Measurements from ENCODE around the gene BNIP2.
"Not testable (repeated sequence)": the region's sequence is repeated elsewhere in the genome, so short reads cannot be mapped to it uniquely, and the experiment has no call there.

BNIP2 gene

DNA sequence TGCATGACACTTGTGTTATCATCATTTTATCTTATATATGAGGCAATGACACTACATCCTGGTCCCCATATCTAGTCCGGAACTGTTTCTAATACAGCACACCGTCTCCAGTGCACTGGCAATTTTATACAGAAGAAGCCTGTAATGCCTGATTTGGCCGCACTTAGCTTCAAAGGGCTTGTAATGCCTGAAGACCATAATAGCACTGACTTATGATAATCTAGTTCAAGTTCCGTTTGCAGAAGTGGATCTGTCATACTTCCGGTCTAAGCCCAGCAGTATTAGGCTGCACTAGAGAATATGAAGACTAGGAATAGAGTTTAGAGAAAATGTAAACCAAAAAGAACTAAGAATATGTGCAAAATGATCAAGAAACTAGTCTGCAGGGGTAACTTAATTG is 1.3 kb downstream of the BNIP2 start:
- no peak for DNase-seq

DNA sequence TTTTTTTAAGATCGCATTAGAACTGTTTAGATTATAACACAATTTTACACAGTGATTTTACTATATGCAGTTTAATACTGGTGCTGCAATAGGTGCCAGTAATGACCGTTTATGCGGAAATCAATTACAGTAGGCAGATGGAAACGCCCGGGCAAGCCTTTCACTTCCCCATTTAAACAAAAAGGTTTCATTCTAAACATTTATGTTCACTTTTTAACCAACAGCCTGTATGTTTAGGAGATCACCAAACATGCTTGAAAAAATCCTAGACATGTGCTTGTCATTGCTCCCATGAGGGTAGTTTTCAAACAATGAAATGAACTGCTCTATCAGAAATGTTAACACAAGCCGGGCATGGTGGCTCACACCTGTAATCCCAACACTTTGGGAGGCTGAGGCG is 2.7 kb downstream of the BNIP2 start:
- DNase-seq: no peak

DNA sequence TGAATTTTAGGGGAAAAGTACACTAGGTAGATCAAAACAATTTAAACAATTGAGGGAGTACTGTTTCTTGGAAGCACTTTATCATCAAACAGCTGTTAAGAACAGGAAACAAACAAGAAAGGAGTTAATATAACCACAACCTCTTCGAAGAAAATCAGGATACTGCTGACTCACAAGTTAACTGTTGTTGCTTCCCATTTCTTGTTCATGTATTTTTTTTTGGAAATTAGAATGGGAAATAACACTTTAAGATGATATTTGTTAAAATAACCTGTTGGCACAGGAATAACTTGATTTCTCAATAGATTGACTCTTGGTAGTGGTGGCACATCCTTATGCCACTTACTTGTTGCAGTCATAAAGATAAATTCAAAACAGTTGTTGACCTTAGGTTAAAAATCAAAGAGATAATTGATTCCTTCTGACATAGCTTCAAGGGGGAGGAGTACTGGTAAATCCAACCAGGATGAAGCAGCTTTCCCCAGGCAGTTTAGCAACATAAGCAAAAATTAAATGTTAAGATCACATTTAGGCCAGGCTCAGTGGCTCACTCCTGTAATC is 3.3 kb downstream of the BNIP2 start:
- no peak for DNase-seq

DNA sequence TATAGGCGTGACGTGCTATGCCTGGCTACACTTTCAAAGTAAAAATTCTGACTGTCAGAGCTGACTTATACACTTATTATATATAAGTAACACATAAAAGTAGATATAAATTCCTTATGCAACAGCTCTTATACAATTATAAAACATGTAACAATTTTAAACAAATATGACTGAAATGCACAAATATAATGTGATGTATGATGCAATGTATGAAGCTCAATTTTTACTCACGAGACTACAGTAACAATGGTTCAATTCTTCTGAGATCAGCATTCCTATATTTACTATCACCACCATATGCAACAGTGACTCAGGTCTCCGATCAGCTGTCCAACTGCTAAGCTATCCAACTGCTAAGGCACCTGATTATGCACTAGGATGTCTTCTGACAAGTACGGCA is 8.2 kb downstream of the BNIP2 start:
- DNase-seq: no peak

DNA sequence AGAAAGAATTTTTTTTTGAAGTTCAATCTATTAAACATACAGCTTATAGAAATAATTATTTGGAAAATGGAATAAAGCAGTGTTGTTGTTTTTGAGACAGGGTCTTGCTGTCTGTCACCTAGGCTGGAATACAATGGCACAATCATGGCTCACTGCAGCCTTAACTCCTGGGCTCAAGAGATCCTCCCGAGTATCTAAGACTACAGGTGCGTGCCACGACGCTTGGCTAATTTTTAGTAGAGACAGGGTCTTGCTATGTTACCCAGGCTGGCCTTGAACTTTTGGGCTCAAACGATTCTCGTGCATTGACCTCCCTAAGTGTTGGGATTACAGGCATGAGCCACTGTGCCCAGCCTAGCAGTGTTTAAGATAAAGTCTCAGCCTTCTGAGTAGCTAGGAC is 8.8 kb downstream of the BNIP2 start:
- DNase-seq: no peak

DNA sequence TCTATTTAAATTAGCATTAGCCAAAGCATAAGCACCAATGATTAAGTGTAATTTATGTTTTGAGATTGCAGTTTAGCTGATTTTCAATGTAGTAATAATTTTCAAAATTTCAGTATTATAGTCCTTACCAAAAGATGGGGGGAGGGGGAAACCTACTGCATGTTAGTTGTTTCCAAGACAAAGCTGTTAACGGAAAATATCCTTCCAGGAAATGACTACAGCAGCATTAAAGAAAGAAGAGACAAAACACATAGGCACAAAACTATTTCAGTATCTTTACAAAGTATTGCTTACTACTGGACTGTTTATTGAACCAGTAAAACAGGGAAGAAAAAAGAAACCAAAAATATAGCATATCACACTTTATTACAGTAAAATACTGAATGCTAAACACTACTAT is 10.5 kb downstream of the BNIP2 start:
- no peak for DNase-seq

DNA sequence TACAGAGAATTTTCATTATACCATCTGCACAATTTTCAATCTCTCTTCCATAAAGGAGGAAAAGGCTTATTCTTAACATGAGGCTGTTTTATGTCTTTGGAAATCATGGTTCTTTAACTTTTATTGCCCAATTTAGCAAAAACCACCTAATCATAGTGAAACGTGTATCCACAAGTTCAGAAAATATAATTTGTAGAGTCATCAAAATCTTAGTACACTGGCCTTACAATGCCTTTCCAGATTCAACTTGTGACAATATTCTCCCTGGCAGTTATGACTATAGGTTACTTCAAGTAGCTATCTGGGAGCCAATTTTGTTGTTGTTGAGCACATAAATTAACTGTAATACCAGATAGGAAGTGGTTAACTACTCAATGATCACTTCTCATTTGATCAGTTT is 10.9 kb downstream of the BNIP2 start:
- DNase-seq: no peak

DNA sequence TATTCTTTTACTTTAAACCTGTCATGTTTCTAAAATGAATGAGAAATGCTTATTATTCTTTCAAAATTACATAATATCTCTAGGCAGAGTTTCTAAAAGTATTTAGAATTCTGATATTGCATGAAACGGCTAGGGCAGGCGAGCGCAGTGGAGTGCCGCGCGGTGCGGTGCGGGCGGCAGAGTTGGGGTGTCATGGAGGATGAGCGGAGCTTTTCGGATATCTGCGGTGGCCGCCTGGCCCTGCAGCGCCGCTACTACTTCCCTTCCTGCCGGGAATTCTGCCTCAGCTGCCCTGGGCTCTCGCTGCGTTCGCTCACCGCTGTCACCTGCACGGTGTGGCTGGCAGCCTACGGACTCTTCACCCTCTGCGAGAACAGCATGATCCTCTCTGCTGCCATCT is 12.6 kb downstream of the BNIP2 start:
- DNase-seq: no peak

DNA sequence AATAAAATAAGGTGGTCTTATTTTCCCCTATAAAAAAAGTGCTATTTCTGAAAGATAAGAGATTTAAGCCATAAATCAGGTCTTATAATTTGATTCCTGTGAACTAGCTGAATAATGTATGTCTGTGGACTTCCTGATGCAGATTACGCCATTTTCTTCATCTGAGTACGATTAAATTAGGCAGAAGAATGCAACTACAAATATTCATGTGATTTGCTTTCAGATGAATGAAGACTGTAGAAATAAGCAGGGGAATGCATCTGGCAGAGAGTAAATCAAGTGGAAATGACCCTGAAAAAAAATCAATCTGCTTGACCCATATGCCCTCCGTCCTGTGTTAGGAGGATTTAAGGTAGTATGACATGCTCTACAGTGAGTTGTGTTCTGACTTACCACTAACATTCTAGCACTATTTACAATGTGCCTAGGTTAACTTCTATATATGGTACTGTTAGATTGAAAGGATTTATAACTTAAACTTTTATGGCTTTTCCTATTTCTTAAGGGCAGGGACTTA is 14.7 kb downstream of the BNIP2 start:
- no peak for DNase-seq

DNA sequence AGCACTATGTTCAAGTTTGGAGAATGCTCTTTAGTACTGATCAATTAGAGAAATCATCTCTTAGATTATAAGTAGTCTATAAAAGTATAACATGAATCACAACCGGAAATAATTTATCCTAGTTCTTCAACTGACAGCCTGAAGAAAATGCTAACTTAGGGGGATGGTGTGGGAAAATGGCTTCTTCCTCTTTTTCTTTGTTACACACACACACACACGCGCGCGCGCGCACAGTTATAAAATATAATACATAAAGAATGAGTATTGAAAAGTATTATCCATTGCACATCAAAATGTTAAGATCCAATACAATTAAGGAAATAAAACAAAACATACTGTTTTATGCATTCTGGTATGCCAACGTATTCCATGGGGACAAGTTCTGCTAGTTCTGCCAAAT is 20.6 kb downstream of the BNIP2 start:
- no peak for DNase-seq

DNA sequence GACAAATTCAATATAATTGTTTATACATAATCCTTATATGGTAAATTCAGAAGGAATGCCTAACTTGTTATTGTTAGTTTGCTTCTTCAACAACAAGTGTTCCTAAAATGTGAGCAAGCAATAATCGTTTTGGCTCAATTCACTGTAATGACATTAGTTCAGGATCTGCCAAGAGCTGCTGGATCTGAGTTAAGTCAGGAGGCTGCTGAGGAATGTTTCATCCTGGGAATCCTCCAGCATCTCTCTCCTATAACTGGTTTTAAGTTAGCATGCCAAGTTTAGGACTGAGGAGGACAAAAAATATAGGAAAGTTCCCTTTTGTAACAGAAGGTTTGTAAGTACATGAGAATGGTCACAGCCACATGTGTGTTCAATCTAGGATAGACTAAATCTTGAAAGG is 26.9 kb downstream of the BNIP2 start:
- no peak for DNase-seq

DNA sequence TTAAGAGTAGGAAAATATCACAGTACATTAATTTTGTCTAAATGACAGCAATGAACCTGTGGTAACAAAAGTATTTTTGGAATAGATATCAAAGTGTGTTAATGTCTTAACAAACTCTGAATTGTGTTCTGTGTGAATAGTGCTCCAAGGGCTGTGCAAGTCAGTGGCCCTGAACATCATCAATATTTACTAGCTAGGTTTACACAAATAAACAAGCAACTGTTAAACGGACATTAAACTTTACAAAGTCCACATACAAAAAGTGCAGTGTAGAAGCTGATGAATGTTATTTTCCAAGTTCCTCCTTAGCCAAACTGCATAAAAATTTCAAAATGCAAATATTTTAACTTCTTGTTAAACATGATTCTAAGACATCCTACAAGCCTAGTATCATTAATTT is 29.8 kb downstream of the BNIP2 start:
- no peak for DNase-seq

DNA sequence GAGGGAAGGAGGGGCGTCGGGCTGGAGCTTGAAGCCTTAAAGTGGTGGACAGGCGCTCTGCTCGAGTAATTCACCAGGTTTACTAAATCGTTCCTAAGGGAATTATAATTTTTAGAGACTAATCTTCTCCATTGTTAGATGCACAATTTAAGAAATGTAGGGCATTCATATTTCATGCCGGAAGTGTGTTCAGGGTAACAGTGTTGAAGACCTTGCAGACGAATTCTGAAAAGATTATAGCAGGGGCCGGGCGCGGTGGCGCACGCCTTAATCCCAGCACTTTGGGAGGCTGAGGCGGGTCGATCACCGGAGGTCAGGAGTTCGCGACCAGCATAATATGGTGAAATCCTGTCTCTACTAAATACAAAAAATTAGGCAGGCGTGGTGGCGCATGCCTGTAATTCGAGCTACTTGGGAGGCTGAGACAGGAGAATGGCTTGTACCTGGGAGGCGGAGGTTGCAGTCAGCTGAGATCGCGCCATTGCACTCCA is 31.4 kb downstream of the BNIP2 start:
- no peak for DNase-seq

DNA sequence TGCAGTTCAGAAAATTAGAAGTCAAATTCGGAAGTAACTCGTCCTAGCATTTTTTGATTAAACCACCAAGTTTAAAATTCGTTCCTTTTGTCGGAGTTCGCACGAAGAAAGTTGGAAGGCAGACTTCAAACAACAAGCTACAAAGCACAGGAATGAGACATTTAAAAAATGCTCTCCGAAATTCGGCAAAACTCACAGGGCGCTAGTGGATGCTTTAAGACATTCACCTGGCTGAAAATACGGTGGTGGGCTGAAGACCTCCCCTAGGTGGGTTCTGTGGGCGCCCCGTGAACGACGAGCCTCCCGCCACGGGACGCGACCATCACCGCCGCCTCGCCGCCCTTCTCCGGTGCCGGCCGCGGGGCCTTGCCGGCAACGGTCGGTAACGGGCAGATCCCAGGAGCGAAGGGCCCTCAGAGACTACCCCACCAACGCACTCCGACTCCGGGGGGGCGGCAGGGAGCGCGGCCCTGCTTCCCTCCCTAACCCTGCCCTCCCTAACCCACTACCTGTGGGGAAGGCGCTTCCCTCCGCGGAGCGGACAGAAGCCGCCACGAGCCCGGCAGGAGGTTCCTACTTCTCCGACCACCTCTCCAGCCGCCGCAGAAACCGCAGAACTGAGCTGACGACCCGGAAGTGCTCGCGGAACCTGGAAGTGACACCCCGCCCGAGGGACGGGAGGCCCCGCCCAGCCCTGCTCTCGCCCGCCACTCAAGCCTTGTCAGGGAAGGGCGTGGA is 32.1 kb downstream of the BNIP2 start, which contains the start of gene GTF2A2:
Gene GTF2A2, minus strand, starts transcription at position 619 of the 738 bp plus-strand sequence. CDS start 5,238 bp downstream, outside the sequence.
- DNase-seq: peak; percentile 83

DNA sequence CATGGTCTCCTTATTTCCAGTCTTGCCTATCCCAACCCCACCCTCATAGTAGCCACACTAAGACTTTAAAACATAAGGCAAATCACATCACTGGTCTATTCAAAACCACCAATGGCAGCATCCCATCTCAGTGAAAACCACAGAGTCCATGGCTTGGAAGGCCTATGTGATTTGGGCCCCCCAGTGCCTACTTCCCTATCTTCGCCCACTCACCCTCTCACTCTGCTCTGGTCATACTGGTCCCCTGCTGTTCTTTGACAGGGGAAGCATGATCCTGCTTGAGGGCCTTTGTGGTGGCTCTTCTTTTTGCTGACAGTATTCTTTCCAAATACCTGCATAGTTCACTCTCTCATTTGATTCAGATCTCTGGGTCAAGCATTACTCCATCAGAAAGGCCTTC is 35.1 kb downstream of the BNIP2 start:
- no peak for DNase-seq

DNA sequence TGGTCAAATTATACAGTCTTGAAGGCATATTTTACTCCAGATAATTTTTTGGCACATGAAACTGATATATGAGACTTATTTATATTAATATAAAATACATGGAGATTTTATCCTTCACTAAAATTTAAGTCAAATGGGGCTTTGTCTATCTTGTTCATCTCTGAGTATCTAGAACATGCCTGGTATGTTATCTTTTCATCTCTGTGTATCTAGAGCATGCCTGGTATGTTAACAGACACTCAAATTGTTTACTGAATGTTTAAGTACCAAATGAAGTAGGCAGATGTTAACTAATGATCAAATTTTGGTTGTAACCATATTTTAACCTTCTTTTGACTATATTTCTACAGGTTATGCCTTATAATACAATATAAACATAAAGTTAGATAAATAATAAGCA is 39.5 kb downstream of the BNIP2 start:
- DNase-seq: no peak

DNA sequence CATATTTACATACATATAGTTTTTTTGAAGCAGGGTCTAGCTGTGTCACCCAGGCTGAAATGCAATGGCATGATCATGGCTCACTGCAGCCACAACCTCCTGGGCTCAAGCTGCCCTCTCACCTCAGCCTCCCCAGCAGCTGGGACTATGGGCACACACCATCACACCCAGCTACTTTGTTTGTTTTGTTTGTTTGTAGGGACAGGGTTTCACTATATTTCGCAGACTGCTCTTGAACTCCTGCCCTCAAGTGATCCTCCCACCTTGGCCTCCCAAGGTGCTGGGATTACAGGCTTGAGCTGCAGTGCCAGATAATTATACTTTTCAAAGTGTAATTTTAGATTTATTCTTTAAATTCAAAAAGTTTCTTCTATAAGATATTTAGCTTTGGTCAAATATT is 42.0 kb downstream of the BNIP2 start:
- DNase-seq: no peak

DNA sequence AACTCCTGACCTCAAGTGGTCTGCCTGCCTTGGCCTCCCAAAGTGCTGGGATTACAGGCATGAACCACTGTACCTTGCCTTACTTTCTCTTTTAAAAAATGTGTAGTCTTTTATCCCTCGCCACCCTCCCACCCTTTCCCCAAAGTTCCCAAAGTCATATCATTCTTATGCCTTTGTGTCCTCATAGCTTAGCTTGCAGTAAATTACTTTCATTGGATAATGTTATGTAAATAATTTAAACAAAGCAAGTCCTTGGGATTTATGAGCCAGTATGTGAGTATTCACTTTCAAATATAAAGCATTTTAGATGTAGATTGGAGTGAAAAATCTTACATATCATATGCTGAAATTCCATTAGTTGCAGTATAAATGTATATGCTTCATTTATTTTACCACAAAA is 42.8 kb downstream of the BNIP2 start:
- DNase-seq: no peak

DNA sequence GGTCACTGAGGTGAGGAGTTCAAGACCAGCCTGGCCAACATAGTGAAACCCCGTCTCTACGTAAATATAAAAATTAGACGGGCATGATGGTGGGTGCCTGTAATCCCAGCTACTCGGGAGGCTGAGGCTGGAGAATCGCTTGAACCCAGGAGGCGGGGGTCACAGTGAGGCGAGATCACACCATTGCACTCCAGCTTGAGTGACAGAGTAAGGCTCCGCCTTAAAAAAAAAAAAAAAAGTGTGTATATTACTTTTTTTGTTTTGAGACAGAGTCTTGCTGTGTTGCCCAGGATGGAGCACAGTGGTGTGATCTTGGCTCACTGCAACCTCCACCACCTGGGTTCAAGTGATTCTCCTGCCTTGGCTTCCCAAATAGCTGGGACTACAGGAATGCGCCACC is 43.3 kb downstream of the BNIP2 start:
- DNase-seq: not testable (repeated sequence)

DNA sequence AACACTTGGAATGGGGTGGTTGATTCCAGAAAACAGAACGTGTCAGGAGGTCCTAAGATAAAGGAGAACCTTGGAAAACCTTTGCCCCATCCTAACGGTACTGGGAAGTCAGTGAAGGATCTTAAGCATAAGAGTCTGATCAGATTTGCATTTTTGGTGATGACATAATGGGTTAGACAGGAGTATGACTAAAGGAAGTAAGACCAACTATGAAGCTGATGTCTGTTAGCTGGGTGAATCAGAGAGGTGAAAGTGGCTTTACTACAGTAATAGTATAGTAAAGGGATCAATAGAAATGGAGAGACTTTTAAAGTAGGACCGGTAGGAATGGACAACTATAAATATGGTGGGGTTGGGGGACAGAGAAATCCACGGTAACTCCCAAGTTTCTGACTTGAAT is 44.4 kb downstream of the BNIP2 start:
- no peak for DNase-seq

DNA sequence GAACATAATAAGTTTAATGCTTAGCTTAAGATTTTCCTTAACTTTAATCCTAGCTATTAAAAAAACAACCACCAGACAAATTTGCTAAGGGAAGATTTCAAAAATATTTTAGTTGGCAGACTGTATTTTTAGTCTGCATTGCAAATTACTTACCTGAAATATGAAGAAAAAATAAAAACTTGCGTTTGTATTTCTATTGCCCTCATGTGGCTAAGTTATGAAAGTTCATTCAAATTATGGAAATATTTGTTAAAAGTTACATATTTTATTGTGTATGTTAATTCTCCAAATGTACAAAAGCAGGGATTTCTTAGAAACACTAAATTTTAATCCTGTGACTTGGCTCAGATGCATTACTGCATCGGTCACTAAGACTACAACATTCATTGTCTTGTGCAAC is 46.8 kb downstream of the BNIP2 start:
- no peak for DNase-seq

DNA sequence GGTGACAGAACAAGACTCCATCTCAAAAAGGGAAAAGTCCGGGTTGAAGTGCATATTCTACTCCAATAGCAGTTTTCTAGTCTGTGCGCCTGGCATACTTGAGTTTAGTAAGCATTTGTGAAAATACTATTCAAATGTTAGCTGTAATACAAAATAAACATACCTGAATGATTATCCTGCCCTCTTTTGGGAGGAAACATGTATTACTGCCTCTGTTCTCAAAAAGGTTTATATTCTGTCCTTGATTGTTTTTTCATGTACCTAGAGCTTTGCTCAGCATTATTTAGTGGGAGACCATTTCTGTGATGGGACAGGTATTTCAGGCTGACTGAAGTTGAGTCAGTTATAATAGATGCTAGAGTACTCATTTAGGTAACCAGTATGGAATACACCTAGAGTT is 51.6 kb downstream of the BNIP2 start:
- DNase-seq: not testable (repeated sequence)

DNA sequence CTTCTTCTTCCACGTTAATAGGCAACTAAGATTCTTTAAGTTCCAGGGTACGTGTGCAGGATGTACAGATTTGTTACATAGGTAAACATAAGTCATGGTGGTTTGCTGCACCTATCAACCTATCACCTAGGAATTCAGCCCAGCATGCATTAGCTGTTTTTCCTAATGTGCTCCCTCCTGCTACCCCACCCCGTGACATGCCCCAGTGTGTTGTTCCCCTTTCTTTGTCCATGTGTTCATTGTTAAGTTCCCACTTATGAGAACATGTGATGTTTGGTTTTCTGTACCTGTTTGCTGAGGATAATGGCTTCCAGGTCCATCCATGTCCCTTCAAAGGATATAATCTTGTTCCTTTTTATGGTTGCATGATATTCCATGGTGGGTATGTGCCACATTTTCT is 52.9 kb downstream of the BNIP2 start:
- no peak for DNase-seq

DNA sequence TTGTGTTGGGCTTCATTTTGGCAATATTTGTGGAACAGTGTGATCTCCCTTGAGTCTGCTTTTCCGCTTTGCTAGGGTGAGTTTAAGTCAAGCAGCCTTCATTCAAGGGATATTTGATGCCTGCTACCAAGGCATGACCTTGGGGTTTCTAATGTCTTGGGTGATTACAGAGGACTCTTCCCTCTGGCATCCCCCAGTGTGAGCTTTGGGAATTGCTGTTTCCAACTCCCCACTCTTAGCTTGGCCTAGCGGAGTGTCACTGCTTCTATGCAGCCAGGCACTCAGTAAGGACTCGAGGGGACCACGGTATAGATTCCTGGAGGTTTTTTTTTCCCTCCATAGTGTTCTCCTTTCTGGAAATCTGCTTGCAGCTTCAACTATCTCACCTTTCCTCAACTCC is 56.4 kb downstream of the BNIP2 start:
- no peak for DNase-seq

DNA sequence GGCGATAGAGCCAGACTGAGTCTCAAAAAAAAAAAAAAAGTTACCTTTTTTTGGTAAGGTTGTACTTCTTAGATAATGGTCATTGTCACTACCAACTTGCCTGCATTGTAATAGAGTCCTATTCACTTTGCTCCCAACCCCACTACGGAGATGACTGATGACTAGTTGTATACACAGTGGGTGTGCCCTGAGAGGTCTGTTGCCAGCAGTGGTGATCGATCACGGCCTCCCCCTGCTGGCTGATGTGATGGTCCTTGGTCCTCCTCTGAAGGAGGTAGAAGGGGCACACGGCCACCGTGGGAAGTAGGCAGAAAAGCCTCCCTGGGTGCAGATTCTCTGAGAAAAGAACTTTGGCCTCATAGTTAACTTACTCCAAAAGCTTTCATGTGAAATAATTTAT is 66.8 kb downstream of the BNIP2 start:
- DNase-seq: no peak

Data from T1000 (cell line).